Fibroblast of lung (primary cell): ENCODE measurements around the gene DNAJC17.

ENCODE experiments used
- CTCF ChIP-seq, 2 donors: IDR thresholded peaks in 1 of 2; conservative IDR thresholded peaks in 1 of 2; 1 replicate in 1 of 2; 2 replicates in 1 of 2; pipeline ENCODE4 v1.5.1; 2011 to 2012; ENCODE audit warnings: low read length in 2 of 2, control low read depth in 1 of 2, inconsistent platforms in 1 of 2, low read depth in 1 of 2, mild to moderate bottlenecking in 1 of 2
- EZH2 ChIP-seq: IDR thresholded peaks from 2 replicates; pipeline ENCODE4 v1.5.1; 2012; ENCODE audit warnings: low read length, control low read depth, mild to moderate bottlenecking; ENCODE audit errors: missing control alignments

GRCh38 chr15:40846841-40847222, 39.6 kb upstream of the DNAJC17 start:
- TF ChIP-seq EZH2 (no peak), CTCF (conservative IDR thresholded peaks at IDR 0.05 in 1 of 2, IDR thresholded peaks at IDR 0.05 in 1 of 2; ENCODE audit: low read depth in 1 of 2, low read length in 2 of 2) (no peak)
